Dedifferentiated amniotic fluid mesenchymal stem cell (primary cell): ENCODE results near the gene EDDM3A.

Experiments used
- DNase-seq: peaks from one replicate; pipeline ENCODE4 v3.0.0-alpha.2; 2016; ENCODE audit errors: extremely low spot score

The EDDM3A gene

GRCh38 chr14:20789230-20789813 is 43.6 kb downstream of the EDDM3A start:
- no peak for DNase-seq

DNA sequence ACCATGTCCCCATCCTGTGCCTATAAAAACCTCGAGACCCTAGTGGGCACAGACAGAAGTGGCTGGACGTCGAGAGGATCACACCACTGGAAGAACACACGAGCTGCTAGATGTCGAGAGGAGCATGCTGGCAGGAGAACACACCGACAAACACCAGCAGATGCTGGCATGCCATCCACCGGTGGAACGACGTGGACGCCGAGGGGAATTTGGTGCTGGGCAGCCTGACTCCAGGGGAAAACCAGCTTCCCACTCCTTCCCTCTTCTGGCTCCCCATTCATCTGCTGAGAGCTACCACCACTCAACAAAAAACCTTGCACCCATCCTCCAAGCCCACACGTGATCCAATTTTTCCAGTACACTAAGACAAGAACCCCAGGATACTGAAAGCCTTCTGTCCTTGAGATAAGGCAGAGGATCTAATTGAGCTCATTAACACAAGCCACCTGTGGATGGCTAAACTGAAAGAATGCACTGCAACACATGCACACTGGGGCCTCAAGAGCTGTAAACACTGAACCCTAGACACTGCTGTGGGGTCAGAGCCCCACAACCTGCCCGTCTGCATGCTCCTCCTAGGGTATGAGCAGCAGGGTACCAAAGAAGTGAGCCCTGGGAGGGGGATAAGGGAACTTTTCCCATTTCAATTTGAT is 44.9 kb downstream of the EDDM3A start:
- no peak for DNase-seq

DNA sequence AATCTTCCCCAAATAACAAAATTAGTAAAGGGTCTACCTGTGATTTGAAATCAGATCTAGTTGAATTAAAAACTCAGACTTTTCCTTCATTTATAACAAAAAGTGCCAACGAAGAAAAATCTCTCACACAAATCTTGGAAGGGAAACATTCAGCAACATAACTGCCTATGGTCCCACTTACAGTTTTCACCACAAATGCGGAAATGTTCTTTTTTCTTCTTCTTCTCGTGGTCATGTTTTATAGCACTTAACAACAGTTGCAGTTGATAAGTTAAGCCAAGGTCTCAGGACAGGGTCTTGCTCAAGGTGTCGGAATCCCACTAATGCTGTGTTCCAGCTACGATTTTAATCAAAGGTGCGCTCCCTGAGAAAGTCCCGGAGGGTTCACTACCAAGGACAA is 45.5 kb downstream of the EDDM3A start:
- DNase-seq: no peak

GRCh38 chr14:20791597-20791996 is 45.9 kb downstream of the EDDM3A start:
- DNase-seq: no peak

- no peak for DNase-seq
Measured at GRCh38 chr14:20792556-20792955, 46.9 kb downstream of the EDDM3A start.

DNA sequence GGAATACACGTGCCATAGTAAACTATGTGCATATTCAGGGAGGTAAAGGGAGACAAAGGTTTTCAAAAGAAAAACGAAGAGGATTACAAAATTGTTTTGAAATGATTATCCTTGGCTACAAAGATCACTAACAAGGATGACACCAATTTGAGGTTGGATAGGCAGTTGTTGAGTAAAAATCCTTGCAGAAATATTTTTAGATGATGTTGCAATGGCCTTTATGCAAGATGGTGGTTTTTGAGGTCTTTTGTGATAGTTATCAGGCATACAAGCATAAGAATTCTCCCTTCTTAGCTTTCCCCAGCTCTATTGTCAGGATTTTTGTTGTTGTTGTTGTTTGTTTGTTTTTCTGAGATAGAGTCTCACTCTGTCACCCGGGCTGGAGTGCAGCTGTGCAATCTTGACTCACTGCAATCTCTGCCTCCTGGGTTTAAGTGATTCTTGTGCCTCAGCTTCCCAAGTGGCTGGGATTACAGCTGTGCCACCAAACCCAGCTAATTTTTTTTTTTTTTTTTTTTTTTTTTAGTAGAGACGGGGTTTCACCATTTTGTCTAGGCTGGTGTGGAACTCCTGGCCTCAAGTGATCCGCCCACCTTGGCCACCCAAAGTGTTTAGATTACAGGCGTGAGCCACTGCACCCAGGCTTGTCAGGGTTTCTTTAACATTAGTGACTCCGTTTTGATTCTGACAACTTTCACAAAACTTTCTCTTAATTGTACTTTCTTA is 49.1 kb downstream of the EDDM3A start:
- no peak for DNase-seq

DNA sequence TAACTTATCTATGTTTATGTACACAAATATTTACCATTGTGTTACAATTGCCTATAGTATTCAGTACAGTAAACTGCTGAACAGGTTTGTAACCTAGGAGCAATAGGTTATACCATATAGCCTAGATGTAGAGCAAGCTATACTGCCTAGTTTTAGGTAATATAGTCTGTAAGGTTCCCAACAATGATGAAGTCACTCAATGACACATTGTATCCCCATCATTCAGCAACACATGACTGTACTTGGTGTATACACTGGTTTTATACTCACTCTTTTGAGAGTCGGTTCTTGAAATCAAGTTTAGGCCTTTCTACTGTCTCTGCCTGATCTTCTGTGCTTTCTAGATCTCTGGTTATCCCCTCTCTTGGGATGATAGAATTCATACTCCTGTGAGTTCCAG is 51.5 kb downstream of the EDDM3A start:
- DNase-seq: no peak
